Measurements from ENCODE around the gene KCNH1. TPM values are rescaled to one million over a fixed set of nuclear protein-coding genes. Genes with fewer than 3 reads are reported as not detected.

Gene KCNH1
- total RNA-seq, 2 donors from 2014 or later: 3.2 to 3.5 TPM

GRCh38 chr1:211091867-211092266 is 42.1 kb downstream of the KCNH1 start:
- 83% methylated on average over 2 of the region's 2 CpGs; no CpG with 5 or more reads in 1 of the 2 experiments for WGBS, 2 experiments (ENCODE audit: insufficient coverage in 1 of 2, insufficient read length in 1 of 2)
- H3K36me3 Mint-ChIP-seq (ENCODE audit: low read depth): peaks cover 2% of the 10 kb centered on the region
- H3K9ac ChIP-seq (ENCODE audit: extremely low read depth, low read length, poor library complexity, severe bottlenecking): no peak overlapping the region

GRCh38 chr1:211089536-211089935 is 44.4 kb downstream of the KCNH1 start:
- peaks cover 7% of the 10 kb centered on the region for H3K9me3 Mint-ChIP-seq

More at GRCh38 chr1:211091867-211092266, 42.1 kb downstream of the KCNH1 start:
- no peak overlapping the region for H3K27ac Mint-ChIP-seq
- H3K36me3 ChIP-seq (ENCODE audit: control insufficient read depth, insufficient read depth, low read length): no peaks in the 10 kb centered on the region
- no peaks in the 10 kb centered on the region for H3K4me1 Mint-ChIP-seq
- H3K4me3 Mint-ChIP-seq: no peak overlapping the region
- peaks cover 7% of the 10 kb centered on the region for H3K9me3 Mint-ChIP-seq
- H3K4me1 ChIP-seq (ENCODE audit: control insufficient read depth, insufficient read depth, low read length): no peaks in the 10 kb centered on the region
- no peaks in the 10 kb centered on the region for H3K27me3 Mint-ChIP-seq (ENCODE audit: insufficient read depth)
- H3K27ac ChIP-seq (ENCODE audit: low read depth, low read length): no peak overlapping the region
- no peak for TF ChIP-seq CTCF (conservative IDR thresholded peaks at IDR 0.05)
- DNase-seq: no peak
- H3K27me3 ChIP-seq (ENCODE audit: control insufficient read depth, insufficient read depth, low read length, poor library complexity, severe bottlenecking): no peaks in the 10 kb centered on the region
- H3K9me3 ChIP-seq (ENCODE audit: control insufficient read depth, low read length): no peaks in the 10 kb centered on the region
- H3K4me3 ChIP-seq (ENCODE audit: low read length): no peak overlapping the region

GRCh38 chr1:211088156-211088555 is 45.8 kb downstream of the KCNH1 start:
- Mint-ChIP-seq H3K4me3 (no peak overlapping the region), H3K9me3 (no peaks in the 10 kb centered on the region), H3K27me3 (ENCODE audit: insufficient read depth) (peaks cover under 1% of the 10 kb centered on the region), H3K27ac (no peak overlapping the region), H3K4me1 (no peaks in the 10 kb centered on the region), H3K36me3 (ENCODE audit: low read depth) (no peaks in the 10 kb centered on the region)
- DNase-seq: no peak
- WGBS, 2 experiments (ENCODE audit: insufficient coverage in 1 of 2, insufficient read length in 1 of 2): 86 to 93% methylated on average over 1 of the region's 1 CpG
- Histone ChIP-seq H3K4me3 (ENCODE audit: low read length) (no peak overlapping the region), H3K9ac (ENCODE audit: extremely low read depth, low read length, poor library complexity, severe bottlenecking) (no peak overlapping the region), H3K27me3 (ENCODE audit: control insufficient read depth, insufficient read depth, low read length, poor library complexity, severe bottlenecking) (no peaks in the 10 kb centered on the region), H3K9me3 (ENCODE audit: control insufficient read depth, low read length) (no peaks in the 10 kb centered on the region), H3K27ac (ENCODE audit: low read depth, low read length) (no peak overlapping the region), H3K4me1 (ENCODE audit: control insufficient read depth, insufficient read depth, low read length) (no peaks in the 10 kb centered on the region), H3K36me3 (ENCODE audit: control insufficient read depth, insufficient read depth, low read length) (no peaks in the 10 kb centered on the region)
- no peak for TF ChIP-seq CTCF (conservative IDR thresholded peaks at IDR 0.05)

More at GRCh38 chr1:211089536-211089935, 44.4 kb downstream of the KCNH1 start:
- Histone ChIP-seq H3K4me3 (ENCODE audit: low read length) (no peak overlapping the region), H3K9me3 (ENCODE audit: control insufficient read depth, low read length) (no peaks in the 10 kb centered on the region), H3K27me3 (ENCODE audit: control insufficient read depth, insufficient read depth, low read length, poor library complexity, severe bottlenecking) (no peaks in the 10 kb centered on the region), H3K27ac (ENCODE audit: low read depth, low read length) (no peak overlapping the region), H3K4me1 (ENCODE audit: control insufficient read depth, insufficient read depth, low read length) (no peaks in the 10 kb centered on the region), H3K36me3 (ENCODE audit: control insufficient read depth, insufficient read depth, low read length) (no peaks in the 10 kb centered on the region), H3K9ac (ENCODE audit: extremely low read depth, low read length, poor library complexity, severe bottlenecking) (no peak overlapping the region)
- H3K4me3 Mint-ChIP-seq: no peak overlapping the region
- peaks cover 2% of the 10 kb centered on the region for H3K36me3 Mint-ChIP-seq (ENCODE audit: low read depth)
- no peaks in the 10 kb centered on the region for H3K27me3 Mint-ChIP-seq (ENCODE audit: insufficient read depth)
- H3K27ac Mint-ChIP-seq: no peak overlapping the region
- 55% methylated on average over 2 of the region's 2 CpGs; no CpG with 5 or more reads in 1 of the 2 experiments for WGBS, 2 experiments (ENCODE audit: insufficient coverage in 1 of 2, insufficient read length in 1 of 2)
- H3K4me1 Mint-ChIP-seq: no peaks in the 10 kb centered on the region
- no peak for DNase-seq
- TF ChIP-seq CTCF (conservative IDR thresholded peaks at IDR 0.05): no peak

Data from endodermal cell (in vitro differentiated cells).